CD14-positive monocyte (primary cell): ENCODE data around the gene CPA3. TPM values are rescaled to one million over a fixed set of nuclear protein-coding genes. Genes with fewer than 3 reads are reported as not detected.

Experiments
- DNase-seq, 3 donors: peaks; one replicate each; pipeline ENCODE4 v3.0.0-alpha.2; 2011 to 2022
- H2AFZ ChIP-seq: 2 replicates; pipeline ENCODE4 v1.6.0; 2012; ENCODE audit warnings: mild to moderate bottlenecking, low read depth, low read length, inconsistent platforms; ENCODE audit not compliant: insufficient read depth, poor library complexity, severe bottlenecking
- H3K27ac ChIP-seq, 2 donors: 1 replicate in 1 of 2; 2 replicates in 1 of 2; pipeline ENCODE4 v1.5.1; 2012 to 2013; ENCODE audit warnings: low read length in 2 of 2, control low read depth in 1 of 2, inconsistent platforms in 1 of 2, low read depth in 1 of 2, mild to moderate bottlenecking in 1 of 2
- H3K27me3 ChIP-seq, 2 donors: one replicate each; pipeline versions ENCODE4 v1.6.0 to v1.6.1; 2011 to 2013; ENCODE audit warnings: low read length in 2 of 2; ENCODE audit not compliant: control insufficient read depth in 2 of 2, insufficient read depth in 2 of 2
- H3K36me3 ChIP-seq, 2 donors: replicated peaks in 1 of 2; 1 replicate in 1 of 2; 2 replicates in 1 of 2; pipeline versions ENCODE4 v1.5.1 to v1.6.1; 2012 to 2013; ENCODE audit warnings: low read length in 2 of 2, control low read depth in 1 of 2, inconsistent platforms in 1 of 2, mild to moderate bottlenecking in 1 of 2; ENCODE audit not compliant: insufficient read depth in 2 of 2, control insufficient read depth in 1 of 2
- H3K4me1 ChIP-seq, 2 donors: 1 replicate in 1 of 2; 2 replicates in 1 of 2; pipeline versions ENCODE4 v1.5.1 to v1.6.1; 2012 to 2013; ENCODE audit warnings: low read length in 2 of 2, control low read depth in 1 of 2, inconsistent platforms in 1 of 2, mild to moderate bottlenecking in 1 of 2, moderate library complexity in 1 of 2; ENCODE audit not compliant: insufficient read depth in 2 of 2, control insufficient read depth in 1 of 2
- H3K4me2 ChIP-seq: replicated peaks from 2 replicates; pipeline ENCODE3; 2012; ENCODE audit warnings: low read length, moderate library complexity, mild to moderate bottlenecking; ENCODE audit not compliant: poor library complexity, severe bottlenecking; ENCODE audit errors: extremely low read depth
- H3K4me3 ChIP-seq, 3 experiments: fragments of 200-600 bp in 1 of 3; sonication (generic) in 1 of 3; replicated peaks in 1 of 3; 1 replicate in 2 of 3; 2 replicates in 1 of 3; pipeline ENCODE4 v1.5.1; 2011 to 2013; ENCODE audit warnings: low read length in 3 of 3, mild to moderate bottlenecking in 3 of 3, control low read depth in 2 of 3, low read depth in 2 of 3, inconsistent platforms in 1 of 3, moderate library complexity in 1 of 3
- H3K79me2 ChIP-seq: 2 replicates; pipeline ENCODE4 v1.6.0; 2012; ENCODE audit warnings: mild to moderate bottlenecking, control low read depth, inconsistent platforms, low read length, moderate library complexity; ENCODE audit not compliant: insufficient read depth
- H3K9ac ChIP-seq: 2 replicates; pipeline ENCODE4 v1.6.0; 2017; ENCODE audit warnings: low read length, mild to moderate bottlenecking; ENCODE audit not compliant: insufficient read depth, poor library complexity, severe bottlenecking
- H3K9me3 ChIP-seq, 2 donors: replicated peaks in 1 of 2; 1 replicate in 1 of 2; 2 replicates in 1 of 2; pipeline versions ENCODE4 v1.5.1 to v1.6.1; 2012 to 2013; ENCODE audit warnings: low read length in 2 of 2, control low read depth in 1 of 2; ENCODE audit not compliant: control insufficient read depth in 1 of 2, insufficient read depth in 1 of 2
- H4K20me1 ChIP-seq: 2 replicates; pipeline ENCODE4 v1.6.0; 2012; ENCODE audit warnings: mild to moderate bottlenecking, low read length, control low read depth, moderate library complexity; ENCODE audit not compliant: insufficient read depth
- H3K27ac Mint-ChIP-seq, 7 donors: one replicate each; pipeline ENCODE4 v1.8.0; 2020; ENCODE audit warnings: mild to moderate bottlenecking in 7 of 7, mixed read lengths in 7 of 7, moderate library complexity in 6 of 7, inconsistent platforms in 2 of 7
- H3K27me3 Mint-ChIP-seq, 3 donors: one replicate each; pipeline ENCODE4 v1.8.0; 2021 to 2022; ENCODE audit warnings: low read depth in 3 of 3, mild to moderate bottlenecking in 3 of 3, mixed read lengths in 3 of 3, moderate library complexity in 3 of 3, inconsistent platforms in 1 of 3
- H3K36me3 Mint-ChIP-seq, 2 donors: one replicate each; pipeline ENCODE4 v1.8.0; 2020; ENCODE audit warnings: mixed read lengths in 2 of 2, inconsistent platforms in 1 of 2, mild to moderate bottlenecking in 1 of 2
- H3K4me1 Mint-ChIP-seq: one replicate; pipeline ENCODE4 v1.8.0; 2020; ENCODE audit warnings: mild to moderate bottlenecking, mixed read lengths
- H3K4me3 Mint-ChIP-seq, 2 donors: one replicate each; pipeline ENCODE4 v1.8.0; 2020; ENCODE audit warnings: mild to moderate bottlenecking in 2 of 2, mixed read lengths in 2 of 2, moderate library complexity in 1 of 2
- H3K9me3 Mint-ChIP-seq, 7 donors: one replicate each; pipeline ENCODE4 v1.8.0; 2020 to 2022; ENCODE audit warnings: mixed read lengths in 7 of 7, mild to moderate bottlenecking in 6 of 7, moderate library complexity in 6 of 7, inconsistent platforms in 2 of 7
- CTCF ChIP-seq: fragments of 200-600 bp; IDR thresholded peaks from one replicate; pipeline ENCODE4 v1.8.0; 2022; ENCODE audit warnings: antibody characterized with exemption, mild to moderate bottlenecking
- WGBS: methylation state at CpG from one replicate; pipeline ENCODE4 v1.1.5; 2013; ENCODE audit warnings: missing lambda C conversion rate; ENCODE audit not compliant: insufficient coverage; 5-methylcytosine and 5-hydroxymethylcytosine counted together
- intact Hi-C, 2 donors: fragments of 100-400 bp; cut with micrococcal nuclease; formaldehyde crosslinking; loops; one replicate each; pipeline versions ENCODE4 v1.15.0 to v1.15.1; 2023
- polyA plus RNA-seq, 3 donors: library from polyadenylated mRNA; depleted of rRNA in 1 of 3; unstranded in 2 of 3; stranded (reverse) in 1 of 3; fragments of 300-500 nt in 2 of 3; fragments of >200 nt in 1 of 3; fragmentation: Illumina TruSeq in 2 of 3; gene quantifications; 1 replicate in 2 of 3; 2 replicates in 1 of 3; pipeline ENCODE4 v1.2.3, GENCODE V29; 2012 to 2021

Gene CPA3
- polyA plus RNA-seq, 3 donors: not detected

DNA sequence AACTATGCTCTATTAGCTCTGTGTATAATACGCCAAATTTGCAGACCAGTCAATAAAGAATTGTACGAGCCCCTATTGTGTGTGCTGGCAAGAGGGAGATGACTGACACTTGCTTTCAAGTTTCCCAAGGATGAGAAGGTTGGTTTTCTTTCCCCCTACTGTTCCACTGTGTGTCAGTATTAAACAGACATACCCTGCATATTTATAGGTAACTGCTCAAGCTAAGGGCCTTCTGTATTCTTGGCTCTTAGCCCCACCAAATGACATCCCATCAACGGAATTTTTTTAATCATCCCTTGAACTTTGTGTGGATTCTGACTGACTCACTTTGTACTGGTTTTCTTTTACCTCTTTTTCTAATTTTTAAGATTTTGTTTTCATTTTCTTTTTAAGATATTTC lies 65.7 kb downstream of the CPA3 start:
- Mint-ChIP-seq H3K27me3 (peaks cover 0 to 2% (median 2%) of the 10 kb centered on the region in 3 donors), H3K4me1 (no peaks in the 10 kb centered on the region), H3K27ac (no peak overlapping the region), H3K9me3 (peaks cover 0 to 2% (median 2%) of the 10 kb centered on the region in 7 donors), H3K36me3 (no peaks in the 10 kb centered on the region), H3K4me3 (no peak overlapping the region)
- Histone ChIP-seq H4K20me1 (no peaks in the 10 kb centered on the region), H3K4me3 (no peak overlapping the region), H3K4me1 (no peaks in the 10 kb centered on the region), H3K36me3 (no peaks in the 10 kb centered on the region), H3K27ac (no peak overlapping the region), H3K9ac (no peak overlapping the region), H3K9me3 (no peaks in the 10 kb centered on the region), H3K79me2 (no peaks in the 10 kb centered on the region), H2AFZ (no peak overlapping the region), H3K4me2 (no peak overlapping the region), H3K27me3 (no peaks in the 10 kb centered on the region)
- intact Hi-C loops: no loop called here
- DNase-seq: no peak
- WGBS: 40% methylated on average over 1 of the region's 3 CpGs
- TF ChIP-seq CTCF: no peak

DNA sequence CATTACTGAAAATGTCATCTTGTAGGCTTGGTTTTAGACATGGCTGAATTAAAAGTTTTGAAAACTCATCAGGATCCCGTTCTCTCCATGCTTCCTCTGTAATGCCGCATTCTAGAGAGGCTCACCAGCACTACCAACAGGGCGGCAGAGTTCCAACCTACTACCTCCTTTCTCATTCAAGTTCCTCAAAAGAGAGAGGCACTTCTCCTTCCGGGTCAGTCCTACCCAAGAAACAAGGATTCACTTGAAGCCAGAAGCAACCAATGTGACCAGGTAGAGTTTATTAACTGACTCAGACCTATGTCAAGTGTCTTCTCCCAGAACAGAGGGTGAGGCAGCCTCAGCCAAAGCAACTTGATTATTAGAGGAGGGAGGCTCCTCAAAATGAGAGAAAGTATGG lies 66.5 kb downstream of the CPA3 start:
- intact Hi-C loops: no loop called here
- 100% methylated on average over 3 of the region's 4 CpGs for WGBS
- Histone ChIP-seq H3K4me3 (no peak overlapping the region), H2AFZ (no peak overlapping the region), H3K4me2 (no peak overlapping the region), H3K9ac (no peak overlapping the region), H4K20me1 (no peaks in the 10 kb centered on the region), H3K36me3 (no peaks in the 10 kb centered on the region), H3K9me3 (no peaks in the 10 kb centered on the region), H3K27me3 (no peaks in the 10 kb centered on the region), H3K79me2 (no peaks in the 10 kb centered on the region), H3K27ac (no peak overlapping the region), H3K4me1 (no peaks in the 10 kb centered on the region)
- Mint-ChIP-seq H3K4me1 (no peaks in the 10 kb centered on the region), H3K27ac (no peak overlapping the region), H3K4me3 (no peak overlapping the region), H3K9me3 (peaks cover 0 to 2% (median 2%) of the 10 kb centered on the region in 7 donors), H3K36me3 (no peaks in the 10 kb centered on the region), H3K27me3 (peaks cover 0 to 2% (median 0%) of the 10 kb centered on the region in 3 donors)
- DNase-seq: no peak
- no peak for TF ChIP-seq CTCF
